ENCODE measurements around the gene AGAP3. TPM values are rescaled to one million over a fixed set of nuclear protein-coding genes. Genes with fewer than 3 reads are reported as not detected.
A peak's percentile ranks its signal among the peaks of the same experiment; 100 is the strongest.

AGAP3 gene
- total RNA-seq, 4 donors from 2014 or later = 68.6 to 100 (median 72.2) TPM

- Histone ChIP-seq H3K36me3 (no peaks in the 10 kb centered on the region), H3K27ac (no peak overlapping the region), H3K4me1 (peaks cover 11 to 21% (median 18%) of the 10 kb centered on the region in 3 donors), H3K9me3 (no peaks in the 10 kb centered on the region), H3K4me3 (peak overlapping the region; percentile 26 to 64 (median 44)), H3K27me3 (peaks cover 6 to 94% (median 13%) of the 10 kb centered on the region in 4 donors)
- intact Hi-C loops (cut with DNase I) = no loop called here
- TF ChIP-seq, protein P1, sequence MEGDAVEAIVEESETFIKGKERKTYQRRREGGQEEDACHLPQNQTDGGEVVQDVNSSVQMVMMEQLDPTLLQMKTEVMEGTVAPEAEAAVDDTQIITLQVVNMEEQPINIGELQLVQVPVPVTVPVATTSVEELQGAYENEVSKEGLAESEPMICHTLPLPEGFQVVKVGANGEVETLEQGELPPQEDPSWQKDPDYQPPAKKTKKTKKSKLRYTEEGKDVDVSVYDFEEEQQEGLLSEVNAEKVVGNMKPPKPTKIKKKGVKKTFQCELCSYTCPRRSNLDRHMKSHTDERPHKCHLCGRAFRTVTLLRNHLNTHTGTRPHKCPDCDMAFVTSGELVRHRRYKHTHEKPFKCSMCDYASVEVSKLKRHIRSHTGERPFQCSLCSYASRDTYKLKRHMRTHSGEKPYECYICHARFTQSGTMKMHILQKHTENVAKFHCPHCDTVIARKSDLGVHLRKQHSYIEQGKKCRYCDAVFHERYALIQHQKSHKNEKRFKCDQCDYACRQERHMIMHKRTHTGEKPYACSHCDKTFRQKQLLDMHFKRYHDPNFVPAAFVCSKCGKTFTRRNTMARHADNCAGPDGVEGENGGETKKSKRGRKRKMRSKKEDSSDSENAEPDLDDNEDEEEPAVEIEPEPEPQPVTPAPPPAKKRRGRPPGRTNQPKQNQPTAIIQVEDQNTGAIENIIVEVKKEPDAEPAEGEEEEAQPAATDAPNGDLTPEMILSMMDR (IDR thresholded peaks at IDR 0.05) = peak; percentile 31 to 62 (median 40)
- no peak for TF ChIP-seq POLR2A (IDR thresholded peaks at IDR 0.05)
- WGBS, 2 donors = 4 to 5% methylated on average over 15 to 18 of the region's 52 CpGs
- no peak for DNase-seq
These were observed 81.9 kb downstream of the AGAP3 start for GRCh38 chr7:151168003-151168786.

GRCh38 chr7:151168787-151169162, 82.5 kb downstream of the AGAP3 start:
- DNase-seq = no peak
- peaks cover 6 to 94% (median 14%) of the 10 kb centered on the region in 4 donors for H3K27me3 ChIP-seq

GRCh38 chr7:151172273-151173141, 86.2 kb downstream of the AGAP3 start:
- Histone ChIP-seq H3K36me3 (no peaks in the 10 kb centered on the region), H3K4me3 (no peak overlapping the region), H3K27me3 (peaks cover 0 to 94% (median 1%) of the 10 kb centered on the region in 4 donors), H3K27ac (no peak overlapping the region), H3K9me3 (no peaks in the 10 kb centered on the region), H3K4me1 (peaks cover 4 to 15% (median 7%) of the 10 kb centered on the region in 3 donors)
- intact Hi-C loops (cut with DNase I) = loop anchor here (5.0 kb wide), 1 partner anchor 50 kb away; no protein-coding TSS in a partner anchor
- no peak for TF ChIP-seq POLR2A (IDR thresholded peaks at IDR 0.05)
- TF ChIP-seq, protein P1 (IDR thresholded peaks at IDR 0.05) = peak; percentile 100
- DNase-seq = no peak
- WGBS, 2 donors = 26 to 38% methylated on average over 27 to 32 of the region's 42 CpGs

More at GRCh38 chr7:151168787-151169162, 82.5 kb downstream of the AGAP3 start:
- Histone ChIP-seq H3K4me3 (no peak overlapping the region), H3K9me3 (no peaks in the 10 kb centered on the region), H3K4me1 (peaks cover 11 to 21% (median 18%) of the 10 kb centered on the region in 3 donors), H3K27ac (no peak overlapping the region), H3K36me3 (no peaks in the 10 kb centered on the region)
- no peak for TF ChIP-seq POLR2A (IDR thresholded peaks at IDR 0.05)
- TF ChIP-seq, protein P1 (IDR thresholded peaks at IDR 0.05) = no peak
- intact Hi-C loops (cut with DNase I) = no loop called here
- WGBS, 2 donors = 33 to 55% methylated on average over 4 to 5 of the region's 10 CpGs

GRCh38 chr7:151173386-151174245, 87.3 kb downstream of the AGAP3 start:
- H3K27me3 ChIP-seq = peaks cover 0 to 93% (median 1%) of the 10 kb centered on the region in 4 donors
- 71 to 77% methylated on average over 25 to 38 of the region's 43 CpGs for WGBS, 2 donors
- intact Hi-C loops (cut with DNase I) = loop anchor here (5.0 kb wide), 1 partner anchor 51 kb away; no protein-coding TSS in a partner anchor
- no peak for TF ChIP-seq POLR2A (IDR thresholded peaks at IDR 0.05)
- TF ChIP-seq, protein P1 (IDR thresholded peaks at IDR 0.05) = no peak
- DNase-seq = no peak
- no peaks in the 10 kb centered on the region for H3K9me3 ChIP-seq
- H3K27ac ChIP-seq = no peak overlapping the region
- H3K4me3 ChIP-seq = no peak overlapping the region
- H3K4me1 ChIP-seq = peaks cover 0 to 4% (median 0%) of the 10 kb centered on the region in 3 donors
- no peaks in the 10 kb centered on the region for H3K36me3 ChIP-seq

Measured in esophagus squamous epithelium (tissue), 5 donors.